ENCODE data around the gene ITIH4. TPM values are rescaled to one million over a fixed set of nuclear protein-coding genes. Genes with fewer than 3 reads are reported as not detected.

The ITIH4 gene
- total RNA-seq (ENCODE audit: low replicate concordance) = 4.1 and 14.0 TPM in 2 replicates
- long read RNA-seq, partial matches to known transcripts = 1 of 2 reads
- long read RNA-seq, other reads (novel, unspliced or antisense) = 1 of 2 reads

GRCh38 chr3:52830535-52831258 is at the start of gene ITIH4:
ITIH4 (minus strand) TSS chr3:52830672; CDS start chr3:52830642, 30 bp downstream.
- DNase-seq (ENCODE audit: extremely low spot score, unreplicated experiment) = no peak
- Mint-ChIP-seq H3K4me3 (no peak within 1 kb of the TSS), H3K27me3 (no peaks in the 10 kb centered on the region), H3K27ac (no peak within 1 kb of the TSS), H3K36me3 (no peaks in the 10 kb centered on the region), H3K4me1 (ENCODE audit: unreplicated experiment) (peaks cover 14% of the 10 kb centered on the region), H3K9me3 (no peaks in the 10 kb centered on the region)
- no peak for TF ChIP-seq CTCF (conservative IDR thresholded peaks at IDR 0.05)

- Mint-ChIP-seq H3K4me1 (ENCODE audit: unreplicated experiment) (peaks cover 3% of the 10 kb centered on the region), H3K9me3 (peaks cover 5% of the 10 kb centered on the region), H3K36me3 (peaks cover 9% of the 10 kb centered on the region), H3K27ac (no peak overlapping the region), H3K27me3 (no peaks in the 10 kb centered on the region), H3K4me3 (no peak overlapping the region)
- no peak for DNase-seq (ENCODE audit: extremely low spot score, unreplicated experiment)
- TF ChIP-seq CTCF (conservative IDR thresholded peaks at IDR 0.05) = no peak
Measured at GRCh38 chr3:52880047-52880446, 49.6 kb upstream of the ITIH4 start.

GRCh38 chr3:52879581-52879980 is 49.1 kb upstream of the ITIH4 start:
- no peaks in the 10 kb centered on the region for H3K27me3 Mint-ChIP-seq
- no peak for DNase-seq (ENCODE audit: extremely low spot score, unreplicated experiment)
- peaks cover 7% of the 10 kb centered on the region for H3K4me1 Mint-ChIP-seq (ENCODE audit: unreplicated experiment)
- H3K36me3 Mint-ChIP-seq = peaks cover 5% of the 10 kb centered on the region
- H3K27ac Mint-ChIP-seq = no peak overlapping the region
- H3K4me3 Mint-ChIP-seq = no peak overlapping the region
- no peak for TF ChIP-seq CTCF (conservative IDR thresholded peaks at IDR 0.05)
- H3K9me3 Mint-ChIP-seq = peaks cover under 1% of the 10 kb centered on the region

DNA sequence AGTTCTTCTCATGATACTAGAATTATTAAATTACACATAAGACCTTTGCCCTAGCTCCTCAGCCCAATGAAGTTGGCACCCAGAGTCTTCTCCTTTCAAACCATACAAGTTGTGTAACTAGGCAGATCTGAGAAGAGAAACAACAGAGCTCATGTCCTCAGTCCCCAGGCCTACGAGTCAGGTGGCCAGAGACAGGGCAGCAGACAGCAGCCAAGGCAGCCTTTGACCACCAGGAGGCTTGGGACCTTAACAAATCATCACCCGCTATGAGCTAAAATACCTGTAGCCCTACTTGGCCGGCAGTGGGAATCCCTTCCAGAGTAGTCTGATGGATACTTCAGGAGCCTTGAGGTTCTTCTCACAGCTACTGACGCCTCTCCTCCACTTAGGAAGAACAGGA is 48.6 kb upstream of the ITIH4 start:
- Mint-ChIP-seq H3K36me3 (peaks cover 4% of the 10 kb centered on the region), H3K4me3 (no peak overlapping the region), H3K27me3 (no peaks in the 10 kb centered on the region), H3K27ac (no peak overlapping the region), H3K9me3 (no peaks in the 10 kb centered on the region), H3K4me1 (ENCODE audit: unreplicated experiment) (peaks cover 7% of the 10 kb centered on the region)
- peak; percentile 34 for TF ChIP-seq CTCF (conservative IDR thresholded peaks at IDR 0.05)
- DNase-seq (ENCODE audit: extremely low spot score, unreplicated experiment) = no peak

- Mint-ChIP-seq H3K27me3 (no peaks in the 10 kb centered on the region), H3K9me3 (no peaks in the 10 kb centered on the region), H3K4me1 (ENCODE audit: unreplicated experiment) (peaks cover 7% of the 10 kb centered on the region), H3K4me3 (no peak overlapping the region), H3K36me3 (peaks cover 2% of the 10 kb centered on the region), H3K27ac (no peak overlapping the region)
- no peak for TF ChIP-seq CTCF (conservative IDR thresholded peaks at IDR 0.05)
- no peak for DNase-seq (ENCODE audit: extremely low spot score, unreplicated experiment)
Measured at GRCh38 chr3:52877085-52877484, 46.6 kb upstream of the ITIH4 start.

Data from type B pancreatic cell (in vitro differentiated cells).